ENCODE data around the gene RAG1.

DNA sequence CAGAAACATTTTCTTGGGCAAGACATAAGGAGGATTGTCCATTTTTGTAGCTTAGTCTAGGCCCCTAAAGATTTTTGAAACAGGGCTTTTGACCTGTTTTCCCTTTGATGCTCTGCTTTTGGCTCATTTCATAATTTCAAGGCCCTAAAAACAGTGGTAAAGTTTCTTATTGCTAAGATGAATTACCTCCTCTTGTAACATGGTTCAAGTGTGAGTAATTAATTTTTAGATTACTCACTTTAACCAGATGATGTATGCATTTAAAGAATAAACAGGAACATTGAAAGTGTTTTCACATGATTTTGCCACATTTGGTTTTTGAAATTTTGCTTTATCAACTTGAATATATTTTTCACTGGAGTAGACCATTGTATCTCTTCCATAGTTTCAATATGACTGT lies 29.1 kb downstream of the RAG1 start:
- TF ChIP-seq, protein P1, sequence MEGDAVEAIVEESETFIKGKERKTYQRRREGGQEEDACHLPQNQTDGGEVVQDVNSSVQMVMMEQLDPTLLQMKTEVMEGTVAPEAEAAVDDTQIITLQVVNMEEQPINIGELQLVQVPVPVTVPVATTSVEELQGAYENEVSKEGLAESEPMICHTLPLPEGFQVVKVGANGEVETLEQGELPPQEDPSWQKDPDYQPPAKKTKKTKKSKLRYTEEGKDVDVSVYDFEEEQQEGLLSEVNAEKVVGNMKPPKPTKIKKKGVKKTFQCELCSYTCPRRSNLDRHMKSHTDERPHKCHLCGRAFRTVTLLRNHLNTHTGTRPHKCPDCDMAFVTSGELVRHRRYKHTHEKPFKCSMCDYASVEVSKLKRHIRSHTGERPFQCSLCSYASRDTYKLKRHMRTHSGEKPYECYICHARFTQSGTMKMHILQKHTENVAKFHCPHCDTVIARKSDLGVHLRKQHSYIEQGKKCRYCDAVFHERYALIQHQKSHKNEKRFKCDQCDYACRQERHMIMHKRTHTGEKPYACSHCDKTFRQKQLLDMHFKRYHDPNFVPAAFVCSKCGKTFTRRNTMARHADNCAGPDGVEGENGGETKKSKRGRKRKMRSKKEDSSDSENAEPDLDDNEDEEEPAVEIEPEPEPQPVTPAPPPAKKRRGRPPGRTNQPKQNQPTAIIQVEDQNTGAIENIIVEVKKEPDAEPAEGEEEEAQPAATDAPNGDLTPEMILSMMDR (conservative IDR thresholded peaks at IDR 0.05; ENCODE audit: low read length) = no peak
- no peak for TF ChIP-seq EZH2phosphoT487 (IDR thresholded peaks at IDR 0.05; ENCODE audit: borderline replicate concordance)
